ENCODE data around the gene OPN1MW3. TPM values are rescaled to one million over a fixed set of nuclear protein-coding genes. Genes with fewer than 3 reads are reported as not detected.
"Not testable (repeated sequence)": the region's sequence is repeated elsewhere in the genome, so short reads cannot be mapped to it uniquely, and the experiment has no call there.

Gene OPN1MW3
- total and polyA plus RNA-seq, 11 donors, result not detected

DNA sequence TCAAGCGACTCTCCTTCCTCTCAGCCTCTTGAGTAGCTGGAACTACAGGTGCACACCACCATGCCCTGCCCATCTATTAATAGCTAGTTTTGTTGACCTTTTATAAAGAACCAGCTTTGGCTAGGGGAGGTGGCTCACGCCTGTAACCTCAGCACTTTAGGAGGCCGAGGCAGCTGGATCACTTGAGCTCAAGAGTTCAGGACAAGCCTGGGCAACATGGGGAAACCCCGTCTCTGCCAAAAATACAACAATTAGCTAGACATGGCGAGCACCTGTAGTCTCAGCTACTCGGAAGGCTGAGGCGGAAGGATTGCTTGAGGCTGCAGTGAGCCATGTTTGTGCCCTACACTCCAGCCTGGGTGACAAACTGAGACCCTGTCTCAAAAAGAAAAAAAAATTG, 40.9 kb downstream of the OPN1MW3 start:
- peak in 1 of 5 donors; percentile 2 for DNase-seq
- Histone ChIP-seq H3K4me3 (no peak overlapping the region), H3K27ac (no peak overlapping the region), H3K4me1 (no peaks in the 10 kb centered on the region), H3K27me3 (no peaks in the 10 kb centered on the region), H3K9me3 (no peaks in the 10 kb centered on the region), H3K36me3 (no peaks in the 10 kb centered on the region)
- 83 to 88% (median 86%) methylated on average over 7 of the region's 7 CpGs for WGBS, 4 donors
- intact Hi-C loops (cut with DNase I), result no loop called here
- no peak for ATAC-seq
- TF ChIP-seq, protein P1, sequence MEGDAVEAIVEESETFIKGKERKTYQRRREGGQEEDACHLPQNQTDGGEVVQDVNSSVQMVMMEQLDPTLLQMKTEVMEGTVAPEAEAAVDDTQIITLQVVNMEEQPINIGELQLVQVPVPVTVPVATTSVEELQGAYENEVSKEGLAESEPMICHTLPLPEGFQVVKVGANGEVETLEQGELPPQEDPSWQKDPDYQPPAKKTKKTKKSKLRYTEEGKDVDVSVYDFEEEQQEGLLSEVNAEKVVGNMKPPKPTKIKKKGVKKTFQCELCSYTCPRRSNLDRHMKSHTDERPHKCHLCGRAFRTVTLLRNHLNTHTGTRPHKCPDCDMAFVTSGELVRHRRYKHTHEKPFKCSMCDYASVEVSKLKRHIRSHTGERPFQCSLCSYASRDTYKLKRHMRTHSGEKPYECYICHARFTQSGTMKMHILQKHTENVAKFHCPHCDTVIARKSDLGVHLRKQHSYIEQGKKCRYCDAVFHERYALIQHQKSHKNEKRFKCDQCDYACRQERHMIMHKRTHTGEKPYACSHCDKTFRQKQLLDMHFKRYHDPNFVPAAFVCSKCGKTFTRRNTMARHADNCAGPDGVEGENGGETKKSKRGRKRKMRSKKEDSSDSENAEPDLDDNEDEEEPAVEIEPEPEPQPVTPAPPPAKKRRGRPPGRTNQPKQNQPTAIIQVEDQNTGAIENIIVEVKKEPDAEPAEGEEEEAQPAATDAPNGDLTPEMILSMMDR (IDR thresholded peaks at IDR 0.05), result no peak
- TF ChIP-seq POLR2A (IDR thresholded peaks at IDR 0.05), result no peak

DNA sequence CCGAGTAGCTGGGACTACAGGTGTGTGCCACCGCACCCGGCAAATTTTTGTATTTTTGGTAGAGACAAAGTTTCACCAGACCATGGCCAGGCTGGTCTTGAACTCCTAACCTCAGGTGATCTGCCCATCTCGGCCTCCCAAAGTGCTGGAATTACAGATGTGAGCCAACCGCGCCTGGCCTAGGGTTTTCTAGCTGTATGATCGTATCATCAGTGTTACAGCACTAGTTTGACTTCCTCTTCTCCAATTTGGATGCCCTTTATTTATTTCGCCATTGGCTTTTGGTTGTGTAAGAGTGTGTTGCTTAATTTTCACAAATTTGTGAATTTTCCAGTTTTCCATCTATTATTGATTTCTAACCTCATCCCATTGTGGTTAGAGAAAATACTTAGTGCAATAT, 43.4 kb downstream of the OPN1MW3 start:
- Histone ChIP-seq H3K27ac (no peak overlapping the region), H3K4me3 (no peak overlapping the region), H3K9me3 (no peaks in the 10 kb centered on the region), H3K4me1 (no peaks in the 10 kb centered on the region), H3K36me3 (no peaks in the 10 kb centered on the region), H3K27me3 (no peaks in the 10 kb centered on the region)
- no peak for TF ChIP-seq POLR2A (IDR thresholded peaks at IDR 0.05)
- TF ChIP-seq, protein P1 (IDR thresholded peaks at IDR 0.05), result no peak
- ATAC-seq, result no peak
- intact Hi-C loops (cut with DNase I), result no loop called here
- WGBS, 4 donors, result 87 to 92% (median 89%) methylated on average over 8 of the region's 8 CpGs
- peak in 1 of 5 donors; percentile 19 for DNase-seq

DNA sequence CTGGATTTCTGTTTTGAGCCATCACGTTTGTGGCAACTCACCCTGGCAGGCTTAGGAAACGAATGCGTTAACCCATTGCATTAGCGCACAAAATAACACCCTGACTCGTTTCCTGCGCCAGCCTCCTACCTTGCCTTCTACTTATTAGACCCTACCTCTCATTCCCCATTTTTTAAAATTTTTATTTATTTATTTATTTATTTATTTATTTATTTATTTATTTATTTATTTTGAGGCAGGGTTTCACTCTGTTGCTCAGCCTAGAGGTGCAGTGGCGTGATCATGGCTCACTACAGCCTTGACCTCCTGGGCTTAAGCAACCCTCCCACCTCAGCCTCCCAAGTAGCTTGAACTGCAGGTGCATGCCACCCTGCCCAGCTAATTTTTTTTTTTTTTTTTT, 45.6 kb downstream of the OPN1MW3 start:
- H3K36me3 ChIP-seq; intact Hi-C loops (cut with DNase I); H3K9me3 ChIP-seq; H3K4me3 ChIP-seq; H3K27ac ChIP-seq; H3K27me3 ChIP-seq; ATAC-seq; H3K4me1 ChIP-seq: not testable (repeated sequence)
- 84 to 90% (median 89%) methylated on average over 7 of the region's 7 CpGs for WGBS, 4 donors
- DNase-seq, result peak in 1 of 5 donors; percentile 6

DNA sequence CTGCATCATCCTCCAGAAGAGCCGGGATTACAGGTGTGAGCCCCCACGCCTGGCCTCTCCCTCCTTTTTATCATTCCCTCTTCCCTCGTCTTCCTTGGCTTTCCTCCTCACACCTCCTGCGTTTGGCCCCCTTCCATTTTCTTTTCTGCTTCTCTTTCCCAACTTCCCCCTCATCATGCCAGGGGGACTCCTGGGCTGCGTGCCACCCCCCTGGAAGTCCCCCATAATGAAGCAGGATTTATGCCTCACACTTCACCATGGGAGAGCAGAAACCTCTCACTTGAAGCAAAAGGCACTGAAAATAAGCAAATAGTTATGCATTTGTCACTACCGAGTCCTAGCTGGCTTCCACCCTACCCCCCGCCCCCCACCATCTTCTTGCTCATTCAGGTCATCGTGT, 46.1 kb downstream of the OPN1MW3 start:
- Histone ChIP-seq H3K4me1 (peaks cover 0 to 2% (median 0%) of the 10 kb centered on the region in 12 donors), H3K27me3 (peaks cover 0 to 4% (median 0%) of the 10 kb centered on the region in 9 donors), H3K9me3 (no peaks in the 10 kb centered on the region), H3K4me3 (no peak overlapping the region), H3K27ac (no peak overlapping the region), H3K36me3 (no peaks in the 10 kb centered on the region)
- ATAC-seq (no peak), DNase-seq (peak in 1 of 5 donors; percentile 2)
- no peak for TF ChIP-seq POLR2A (IDR thresholded peaks at IDR 0.05)
- TF ChIP-seq, protein P1 (IDR thresholded peaks at IDR 0.05), result no peak
- intact Hi-C loops (cut with DNase I), result no loop called here
- WGBS, 4 donors, result 72 to 86% (median 78%) methylated on average over 8 of the region's 8 CpGs

DNA sequence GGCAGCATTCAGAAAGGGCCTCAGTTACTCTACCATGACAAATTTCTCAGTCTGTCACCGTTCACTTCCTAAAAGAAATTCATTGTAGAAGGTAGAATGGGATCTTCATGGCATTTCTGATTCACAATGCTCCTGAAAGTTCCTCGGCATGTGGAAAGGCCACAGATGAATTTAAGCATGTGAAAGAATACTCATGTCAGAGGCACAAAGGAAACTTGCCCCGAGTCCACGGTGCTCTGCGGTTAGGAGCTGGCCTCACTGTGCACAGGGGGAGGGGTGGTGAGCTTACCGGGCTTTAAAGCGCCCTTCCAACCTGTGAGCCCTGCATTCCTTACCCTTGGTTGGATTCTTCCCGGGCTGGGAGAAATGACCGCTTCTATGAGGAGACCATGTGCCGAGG, 47.5 kb downstream of the OPN1MW3 start:
- ATAC-seq, result no peak
- Histone ChIP-seq H3K27ac (no peak overlapping the region), H3K4me1 (peaks cover 0 to 5% (median 0%) of the 10 kb centered on the region in 12 donors), H3K4me3 (no peak overlapping the region), H3K9me3 (no peaks in the 10 kb centered on the region), H3K36me3 (no peaks in the 10 kb centered on the region), H3K27me3 (peaks cover 0 to 4% (median 0%) of the 10 kb centered on the region in 9 donors)
- no peak for TF ChIP-seq POLR2A (IDR thresholded peaks at IDR 0.05)
- TF ChIP-seq, protein P1 (IDR thresholded peaks at IDR 0.05), result no peak
- 88 to 91% (median 89%) methylated on average over 10 of the region's 10 CpGs for WGBS, 4 donors
- intact Hi-C loops (cut with DNase I), result no loop called here
- peak in 1 of 5 donors; percentile 7 for DNase-seq

Data from heart left ventricle (tissue), 16 donors.